CD4-positive, alpha-beta T cell (primary cell): ENCODE measurements around the gene LRRTM4. TPM values are rescaled to one million over a fixed set of nuclear protein-coding genes. Genes with fewer than 3 reads are reported as not detected.

ENCODE experiments used
- ATAC-seq: fragments of 200-7000 bp; cut with Tn5 transposase; one replicate; pipeline ENCODE4 v1.10.0; 2022; ENCODE audit warnings: mild to moderate bottlenecking; ENCODE audit not compliant: poor library complexity
- CTCF ChIA-PET: fragments of 350-600 bp; sonication (Branson Sonifier 250); formaldehyde crosslinking; loops from one replicate; lab custom pipeline; 2021; ENCODE audit warnings: antibody characterized with exemption, inconsistent platforms; lab: Charles Lee
- POLR2A ChIA-PET: fragments of 350-600 bp; sonication (Branson Sonifier 250); formaldehyde crosslinking; loops from one replicate; lab custom pipeline; 2021; ENCODE audit warnings: antibody characterized with exemption, inconsistent platforms; lab: Charles Lee
- DNase-seq, 14 experiments: peaks; one replicate each; pipeline ENCODE4 v3.0.0-alpha.2; 2013 to 2020; ENCODE audit warnings: mixed read lengths in 2 of 14
- H3K27ac ChIP-seq, 2 donors: one replicate each; pipeline versions ENCODE4 v1.5.1 to v1.7.0; 2013; ENCODE audit warnings: low read length in 2 of 2, low read depth in 1 of 2, mild to moderate bottlenecking in 1 of 2
- H3K27me3 ChIP-seq, 2 experiments: 1 replicate in 1 of 2; 2 replicates in 1 of 2; pipeline versions ENCODE4 v1.6.1 to v1.7.0; 2013; ENCODE audit warnings: low read length in 2 of 2, control low read depth in 1 of 2, mild to moderate bottlenecking in 1 of 2, moderate library complexity in 1 of 2; ENCODE audit not compliant: insufficient read depth in 2 of 2, control insufficient read depth in 1 of 2
- H3K36me3 ChIP-seq: one replicate; pipeline ENCODE4 v1.6.1; 2013; ENCODE audit warnings: low read length, control low read depth; ENCODE audit not compliant: insufficient read depth
- H3K4me1 ChIP-seq: one replicate; pipeline ENCODE4 v1.6.1; 2013; ENCODE audit warnings: low read length, control low read depth; ENCODE audit not compliant: insufficient read depth
- H3K4me3 ChIP-seq: one replicate; pipeline ENCODE4 v1.5.1; 2013; ENCODE audit warnings: mild to moderate bottlenecking, low read length, moderate library complexity
- H3K9me3 ChIP-seq, 2 experiments: 1 replicate in 1 of 2; 2 replicates in 1 of 2; pipeline versions ENCODE4 v1.6.1 to v1.7.0; 2013; ENCODE audit warnings: low read length in 2 of 2, mild to moderate bottlenecking in 2 of 2, control low read depth in 1 of 2, moderate library complexity in 1 of 2; ENCODE audit not compliant: control insufficient read depth in 1 of 2, insufficient read depth in 1 of 2
- H3K27ac Mint-ChIP-seq: one replicate; pipeline ENCODE4 v1.8.0; 2020; ENCODE audit warnings: mixed read lengths
- H3K27me3 Mint-ChIP-seq: one replicate; pipeline ENCODE4 v1.8.0; 2021; ENCODE audit warnings: mixed read lengths
- H3K36me3 Mint-ChIP-seq: one replicate; pipeline ENCODE4 v1.8.0; 2021; ENCODE audit warnings: low read depth, mixed read lengths
- H3K4me1 Mint-ChIP-seq: one replicate; pipeline ENCODE4 v1.8.0; 2021; ENCODE audit warnings: low read depth, mixed read lengths
- H3K4me3 Mint-ChIP-seq: one replicate; pipeline ENCODE4 v1.8.0; 2020; ENCODE audit warnings: mild to moderate bottlenecking, mixed read lengths
- H3K9me3 Mint-ChIP-seq: one replicate; pipeline ENCODE4 v1.8.0; 2020; ENCODE audit warnings: mixed read lengths
- CTCF ChIP-seq: fragments of 200-600 bp; IDR thresholded peaks from one replicate; pipeline ENCODE4 v1.8.0; 2022; ENCODE audit warnings: antibody characterized with exemption, mild to moderate bottlenecking
- intact Hi-C, 2 experiments: fragments of 100-400 bp; cut with DNase I in 1 of 2; cut with micrococcal nuclease in 1 of 2; formaldehyde crosslinking; loops; one replicate each; pipeline versions ENCODE4 v1.15.1 to v1.9.0; 2023 to 2025; cut with DNase I, micrococcal nuclease
- total RNA-seq, 174 experiments: library from RNA in 2 of 174; stranded (reverse) in 2 of 174; gene quantifications; one replicate each; pipeline ENCODE4 v1.2.3 and lab custom pipeline; 2021 to 2026

LRRTM4 gene
- total RNA-seq, 2 experiments from 2014 or later, result not detected

- intact Hi-C loops, result no loop called here
- peaks cover 21% of the 10 kb centered on the region for H3K9me3 Mint-ChIP-seq
- no peak for DNase-seq
- H3K27me3 Mint-ChIP-seq, result no peaks in the 10 kb centered on the region
- no peaks in the 10 kb centered on the region for H3K36me3 Mint-ChIP-seq
- no peak overlapping the region for H3K4me3 ChIP-seq
- no peak for ATAC-seq
- peaks cover 0 to 3% of the 10 kb centered on the region in 2 experiments for H3K9me3 ChIP-seq
- no peaks in the 10 kb centered on the region for H3K4me1 ChIP-seq
- CTCF ChIA-PET, result no interaction called here
- POLR2A ChIA-PET, result no interaction called here
- H3K27ac ChIP-seq, result no peak overlapping the region
- H3K27me3 ChIP-seq, result no peaks in the 10 kb centered on the region
- no peak overlapping the region for H3K4me3 Mint-ChIP-seq
- H3K4me1 Mint-ChIP-seq, result no peaks in the 10 kb centered on the region
- no peak for TF ChIP-seq CTCF
- H3K27ac Mint-ChIP-seq, result no peak overlapping the region
- no peaks in the 10 kb centered on the region for H3K36me3 ChIP-seq
Observed at GRCh38 chr2:77336013-77336412, 186.2 kb downstream of the LRRTM4 start.

GRCh38 chr2:77328134-77328931 lies 193.8 kb downstream of the LRRTM4 start:
- no peak for ATAC-seq
- Mint-ChIP-seq H3K4me3 (no peak overlapping the region), H3K36me3 (no peaks in the 10 kb centered on the region), H3K27ac (no peak overlapping the region), H3K27me3 (no peaks in the 10 kb centered on the region), H3K4me1 (no peaks in the 10 kb centered on the region), H3K9me3 (peaks cover 13% of the 10 kb centered on the region)
- DNase-seq, result no peak
- Histone ChIP-seq H3K4me3 (no peak overlapping the region), H3K9me3 (peaks cover 0 to 3% of the 10 kb centered on the region in 2 experiments), H3K27ac (no peak overlapping the region), H3K36me3 (no peaks in the 10 kb centered on the region), H3K27me3 (no peaks in the 10 kb centered on the region), H3K4me1 (no peaks in the 10 kb centered on the region)
- ChIA-PET CTCF (interaction anchor here (1.3 kb wide), 1 partner anchor 11 kb away, joined by 6 read pairs; no protein-coding TSS in a partner anchor), POLR2A (no interaction called here)
- intact Hi-C loops, result no loop called here
- TF ChIP-seq CTCF, result no peak

- H3K4me3 Mint-ChIP-seq, result no peak overlapping the region
- H3K4me1 Mint-ChIP-seq, result no peaks in the 10 kb centered on the region
- POLR2A ChIA-PET, result no interaction called here
Observed at GRCh38 chr2:77325395-77325794, 196.8 kb downstream of the LRRTM4 start.

More at GRCh38 chr2:77325395-77325794, 196.8 kb downstream of the LRRTM4 start:
- Mint-ChIP-seq H3K27me3 (no peaks in the 10 kb centered on the region), H3K36me3 (no peaks in the 10 kb centered on the region), H3K9me3 (peaks cover 14% of the 10 kb centered on the region), H3K27ac (no peak overlapping the region)
- no peak overlapping the region for H3K27ac ChIP-seq
- H3K4me3 ChIP-seq, result no peak overlapping the region
- intact Hi-C loops, result no loop called here
- H3K27me3 ChIP-seq, result no peaks in the 10 kb centered on the region
- no peak for ATAC-seq
- no peak for DNase-seq
- no peak for TF ChIP-seq CTCF
- CTCF ChIA-PET, result no interaction called here
- H3K36me3 ChIP-seq, result no peaks in the 10 kb centered on the region
- peaks cover 0 to 3% of the 10 kb centered on the region in 2 experiments for H3K9me3 ChIP-seq
- no peaks in the 10 kb centered on the region for H3K4me1 ChIP-seq
